ENCODE data around the gene SRCAP.
A peak's percentile ranks its signal among the peaks of the same experiment; 100 is the strongest.
"Not testable (repeated sequence)": the region's sequence is repeated elsewhere in the genome, so short reads cannot be mapped to it uniquely, and the experiment has no call there.

SRCAP gene

GRCh38 chr16:30699615-30700099 lies 686 bp downstream of the SRCAP start:
- DNase-seq (ENCODE audit: low spot score): no peak

GRCh38 chr16:30700491-30700890 lies 1.5 kb downstream of the SRCAP start:
- no peak for DNase-seq (ENCODE audit: low spot score)

- no peak for DNase-seq (ENCODE audit: low spot score)
Observed at GRCh38 chr16:30700971-30701370, 2.0 kb downstream of the SRCAP start.

GRCh38 chr16:30703071-30703470 lies 4.1 kb downstream of the SRCAP start:
- DNase-seq (ENCODE audit: low spot score): not testable (repeated sequence)

- no peak for DNase-seq (ENCODE audit: low spot score)
Observed at GRCh38 chr16:30703971-30704370, 5.0 kb downstream of the SRCAP start.

- no peak for DNase-seq (ENCODE audit: low spot score)
Observed at GRCh38 chr16:30706046-30706445, 7.1 kb downstream of the SRCAP start.

GRCh38 chr16:30710971-30711370 lies 12.0 kb downstream of the SRCAP start:
- DNase-seq (ENCODE audit: low spot score): no peak

- DNase-seq (ENCODE audit: low spot score): no peak
Observed at GRCh38 chr16:30711712-30712111, 12.7 kb downstream of the SRCAP start.

GRCh38 chr16:30715750-30716445 lies 16.9 kb downstream of the SRCAP start:
- DNase-seq (ENCODE audit: low spot score): peak; percentile 80

GRCh38 chr16:30720086-30720485 lies 21.1 kb downstream of the SRCAP start:
- DNase-seq (ENCODE audit: low spot score): no peak

GRCh38 chr16:30720694-30721093 lies 21.7 kb downstream of the SRCAP start:
- DNase-seq (ENCODE audit: low spot score): no peak

GRCh38 chr16:30721167-30721566 lies 22.2 kb downstream of the SRCAP start:
- DNase-seq (ENCODE audit: low spot score): no peak

- no peak for DNase-seq (ENCODE audit: low spot score)
Observed at GRCh38 chr16:30721606-30722005, 22.6 kb downstream of the SRCAP start.

GRCh38 chr16:30722443-30722842 lies 23.5 kb downstream of the SRCAP start:
- DNase-seq (ENCODE audit: low spot score): no peak

- no peak for DNase-seq (ENCODE audit: low spot score)
Observed at GRCh38 chr16:30722916-30723315, 23.9 kb downstream of the SRCAP start.

- DNase-seq (ENCODE audit: low spot score): no peak
Observed at GRCh38 chr16:30723725-30724355, 24.9 kb downstream of the SRCAP start.

- DNase-seq (ENCODE audit: low spot score): no peak
Observed at GRCh38 chr16:30724641-30725417, 25.9 kb downstream of the SRCAP start.

GRCh38 chr16:30725418-30725792 lies 26.4 kb downstream of the SRCAP start:
- no peak for DNase-seq (ENCODE audit: low spot score)

- DNase-seq (ENCODE audit: low spot score): no peak
Observed at GRCh38 chr16:30728321-30728720, 29.4 kb downstream of the SRCAP start.

GRCh38 chr16:30728899-30729672 lies 30.1 kb downstream of the SRCAP start:
- no peak for DNase-seq (ENCODE audit: low spot score)

GRCh38 chr16:30731411-30731810 lies 32.4 kb downstream of the SRCAP start:
- DNase-seq (ENCODE audit: low spot score): no peak
